Psoas muscle (tissue), 8 donors: ENCODE data around the gene LARP1. TPM values are rescaled to one million over a fixed set of nuclear protein-coding genes. Genes with fewer than 3 reads are reported as not detected.
A peak's percentile ranks its signal among the peaks of the same experiment; 100 is the strongest.
"Not testable (repeated sequence)": the region's sequence is repeated elsewhere in the genome, so short reads cannot be mapped to it uniquely, and the experiment has no call there.

Source experiments
- ATAC-seq, 4 donors: fragments of 200-7000 bp; cut with Tn5 transposase; one replicate each; pipeline ENCODE4 v1.9.1; 2020; ENCODE audit warnings: moderate library complexity in 3 of 4, mild to moderate bottlenecking in 2 of 4
- DNase-seq, 2 donors: peaks; one replicate each; pipeline ENCODE4 v3.0.0-alpha.2; 2020
- H3K27ac ChIP-seq: fragments of 200-600 bp; one replicate; pipeline ENCODE4 v1.8.0; 2022
- H3K27me3 ChIP-seq, 3 donors: fragments of 200-600 bp in 1 of 3; one replicate each; pipeline versions ENCODE4 v1.6.1 to v1.8.0; 2013 to 2022; ENCODE audit warnings: low read length in 2 of 3, mild to moderate bottlenecking in 2 of 3, moderate library complexity in 1 of 3; ENCODE audit not compliant: insufficient read depth in 3 of 3
- H3K36me3 ChIP-seq, 2 donors: fragments of 200-600 bp in 1 of 2; one replicate each; pipeline versions ENCODE4 v1.6.1 to v1.8.0; 2013 to 2022; ENCODE audit warnings: low read depth in 1 of 2, mild to moderate bottlenecking in 1 of 2, moderate library complexity in 1 of 2; ENCODE audit not compliant: insufficient read depth in 1 of 2
- H3K4me1 ChIP-seq: fragments of 200-600 bp; one replicate; pipeline ENCODE4 v1.8.0; 2022
- H3K4me3 ChIP-seq: fragments of 200-600 bp; one replicate; pipeline ENCODE4 v1.8.0; 2022; ENCODE audit warnings: mild to moderate bottlenecking
- H3K9me3 ChIP-seq: fragments of 200-600 bp; one replicate; pipeline ENCODE4 v1.8.0; 2022
- WGBS, 3 donors: extraction: QIAGEN DNeasy Blood & Tissue Kit; methylation state at CpG; one replicate each; pipeline versions ENCODE4 v1.1.6 to v1.1.7; 2013; 5-methylcytosine and 5-hydroxymethylcytosine counted together
- intact Hi-C, 2 donors: fragments of 100-400 bp; cut with DNase I; formaldehyde crosslinking; loops; one replicate each; pipeline versions ENCODE4 v1.11.0 to v1.14.2; 2022
- polyA plus RNA-seq, 3 donors: library from polyadenylated mRNA; stranded (reverse); fragments of 200-250 nt; gene quantifications; one replicate each; pipeline ENCODE4 v1.2.3, GENCODE V29; 2013
- total RNA-seq, 4 donors: library from RNA; stranded (reverse); fragmentation: NEBNext Ultra II Directional in 2 of 4; extraction: Animal tissue kit (Norgen Biotek cat#: 25700) in 2 of 4; gene quantifications; one replicate each; pipeline versions ENCODE4 v1.2.1 to v1.2.4, GENCODE V29; 2021 to 2023
- TF ChIP-seq, protein P1 (sequence below): fragments of 200-600 bp; IDR thresholded peaks from one replicate; pipeline ENCODE4 v1.8.0; 2022; ENCODE audit warnings: antibody characterized with exemption
- donor health status: healthy with polysubstance abuse.
- donor health status: DM: no; HTN: no; CAD: no; lungs with moderate emphysema.
- donor health status: Bipolar disorder and iron deficiency.
- donor health status: healthy.
- donor health status: DM: yes; HTN: yes; CAD: no.
- donor health status: DM: no; HTN: no; CAD: no.
- donor health status: DM: no; HTN: no; CAD: no.
- donor health status: DM: yes; HTN: yes; CAD: no.

The LARP1 gene
- total and polyA plus RNA-seq, 7 donors = 34.1 to 173 (median 108) TPM

DNA sequence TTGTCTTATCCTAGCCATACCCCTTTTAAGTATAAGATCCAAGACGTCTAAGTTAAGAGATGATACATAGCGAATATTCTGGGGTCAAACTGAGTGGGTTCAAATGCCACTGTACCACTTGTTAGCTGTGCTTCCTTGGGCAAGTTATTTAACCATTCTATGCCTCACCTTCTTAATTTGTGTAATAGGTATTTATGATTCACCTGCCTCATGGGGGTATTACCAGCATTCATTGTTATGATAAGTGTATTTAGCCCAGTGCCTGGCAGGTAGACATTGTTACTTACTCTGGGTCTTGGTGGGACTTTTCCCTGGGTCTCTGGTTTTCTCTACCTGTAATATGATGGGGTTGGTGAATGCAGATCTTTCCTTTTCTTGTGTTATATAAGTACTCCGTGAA lies 3.8 kb downstream of the LARP1 start:
- DNase-seq = no peak
- peaks cover 48% of the 10 kb centered on the region for H3K4me1 ChIP-seq
- 47 to 67% (median 58%) methylated on average over 3 of the region's 3 CpGs for WGBS, 3 donors
- intact Hi-C loops = loop anchor here (5.0 kb wide), 3 partner anchors 77 to 178 kb away; partner anchors contain the start of genes CNOT8 (in 2 of the 2) and GEMIN5 (in 1 of the 2)
- ATAC-seq = no peak
- TF ChIP-seq, protein P1, sequence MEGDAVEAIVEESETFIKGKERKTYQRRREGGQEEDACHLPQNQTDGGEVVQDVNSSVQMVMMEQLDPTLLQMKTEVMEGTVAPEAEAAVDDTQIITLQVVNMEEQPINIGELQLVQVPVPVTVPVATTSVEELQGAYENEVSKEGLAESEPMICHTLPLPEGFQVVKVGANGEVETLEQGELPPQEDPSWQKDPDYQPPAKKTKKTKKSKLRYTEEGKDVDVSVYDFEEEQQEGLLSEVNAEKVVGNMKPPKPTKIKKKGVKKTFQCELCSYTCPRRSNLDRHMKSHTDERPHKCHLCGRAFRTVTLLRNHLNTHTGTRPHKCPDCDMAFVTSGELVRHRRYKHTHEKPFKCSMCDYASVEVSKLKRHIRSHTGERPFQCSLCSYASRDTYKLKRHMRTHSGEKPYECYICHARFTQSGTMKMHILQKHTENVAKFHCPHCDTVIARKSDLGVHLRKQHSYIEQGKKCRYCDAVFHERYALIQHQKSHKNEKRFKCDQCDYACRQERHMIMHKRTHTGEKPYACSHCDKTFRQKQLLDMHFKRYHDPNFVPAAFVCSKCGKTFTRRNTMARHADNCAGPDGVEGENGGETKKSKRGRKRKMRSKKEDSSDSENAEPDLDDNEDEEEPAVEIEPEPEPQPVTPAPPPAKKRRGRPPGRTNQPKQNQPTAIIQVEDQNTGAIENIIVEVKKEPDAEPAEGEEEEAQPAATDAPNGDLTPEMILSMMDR = no peak
- H3K27me3 ChIP-seq = no peaks in the 10 kb centered on the region
- H3K4me3 ChIP-seq = peak overlapping the region; percentile 54
- H3K36me3 ChIP-seq = no peaks in the 10 kb centered on the region
- peak overlapping the region; percentile 69 for H3K27ac ChIP-seq
- no peaks in the 10 kb centered on the region for H3K9me3 ChIP-seq

- not testable (repeated sequence) for H3K36me3 ChIP-seq, DNase-seq, H3K27me3 ChIP-seq, H3K9me3 ChIP-seq, ATAC-seq
- Histone ChIP-seq H3K27ac (peak overlapping the region; percentile 41), H3K4me1 (peaks cover 45% of the 10 kb centered on the region), H3K4me3 (peak overlapping the region; percentile 54)
- intact Hi-C loops = loop anchor here (2.0 to 5.0 kb wide), 4 partner anchors 17 to 177 kb away; partner anchors contain the start of genes CNOT8 (in 2 of the 2) and GEMIN5 (in 1 of the 2)
- WGBS, 3 donors = 84 to 89% (median 86%) methylated on average over 12 of the region's 12 CpGs
Measured at GRCh38 chr5:154759868-154760267, 4.7 kb downstream of the LARP1 start.

- intact Hi-C loops = loop anchor here in 1 of 2 donors (2.0 kb wide), 1 partner anchor 16 kb away; no protein-coding TSS in a partner anchor
- peaks cover 58% of the 10 kb centered on the region for H3K4me1 ChIP-seq
Measured at GRCh38 chr5:154761046-154761736, 6.0 kb downstream of the LARP1 start.

GRCh38 chr5:154762261-154762660 lies 7.1 kb downstream of the LARP1 start:
- H3K36me3 ChIP-seq = no peaks in the 10 kb centered on the region
- ATAC-seq (peak in 3 of 4 donors; percentile 28 to 39 (median 35)), DNase-seq (no peak)
- no peak overlapping the region for H3K27ac ChIP-seq
- H3K4me3 ChIP-seq = no peak overlapping the region
- intact Hi-C loops = no loop called here
- peaks cover 67% of the 10 kb centered on the region for H3K4me1 ChIP-seq
- no peaks in the 10 kb centered on the region for H3K27me3 ChIP-seq
- TF ChIP-seq, protein P1 = no peak
- 35 to 52% (median 41%) methylated on average over 1 of the region's 1 CpG for WGBS, 3 donors
- no peaks in the 10 kb centered on the region for H3K9me3 ChIP-seq

More at GRCh38 chr5:154761046-154761736, 6.0 kb downstream of the LARP1 start:
- WGBS, 3 donors = 55 to 64% (median 56%) methylated on average over 5 of the region's 5 CpGs
- Histone ChIP-seq H3K27me3 (no peaks in the 10 kb centered on the region), H3K36me3 (no peaks in the 10 kb centered on the region), H3K27ac (no peak overlapping the region), H3K9me3 (no peaks in the 10 kb centered on the region), H3K4me3 (no peak overlapping the region)
- no peak for ATAC-seq
- DNase-seq = no peak
- TF ChIP-seq, protein P1 = no peak

- Histone ChIP-seq H3K27ac (no peak overlapping the region), H3K36me3 (no peaks in the 10 kb centered on the region), H3K27me3 (no peaks in the 10 kb centered on the region), H3K9me3 (no peaks in the 10 kb centered on the region), H3K4me3 (no peak overlapping the region), H3K4me1 (peaks cover 72% of the 10 kb centered on the region)
- ATAC-seq = no peak
- TF ChIP-seq, protein P1 = no peak
- no peak for DNase-seq
- WGBS, 3 donors = 38 to 71% (median 44%) methylated on average over 1 of the region's 1 CpG
- intact Hi-C loops = no loop called here
Measured at GRCh38 chr5:154762700-154763099, 7.5 kb downstream of the LARP1 start.
